Stimulated activated CD8-positive, alpha-beta memory T cell treated with anti-CD3 and anti-CD28 coated beads, Interleukin-12 subunit alpha, Interleukin-12 subunit beta, amount 100 ng/mL, for 24 hours (primary cell): Measurements from ENCODE around the gene C3orf33.

ENCODE experiments used
- DNase-seq: peaks from one replicate; pipeline ENCODE4 v3.0.0-alpha.2; 2020; ENCODE audit errors: extremely low read depth

Gene C3orf33

GRCh38 chr3:155785662-155786295, 20.3 kb downstream of the C3orf33 start:
- DNase-seq = no peak

GRCh38 chr3:155782390-155782953, 23.6 kb downstream of the C3orf33 start:
- DNase-seq = no peak

GRCh38 chr3:155780291-155780690, 25.8 kb downstream of the C3orf33 start:
- no peak for DNase-seq

GRCh38 chr3:155778462-155778861, 27.6 kb downstream of the C3orf33 start:
- no peak for DNase-seq

GRCh38 chr3:155772801-155773200, 33.3 kb downstream of the C3orf33 start:
- DNase-seq = no peak

- DNase-seq = no peak
These were observed 35.0 kb downstream of the C3orf33 start for GRCh38 chr3:155771126-155771525.

GRCh38 chr3:155766206-155766605, 39.9 kb downstream of the C3orf33 start:
- DNase-seq = no peak

- DNase-seq = no peak
These were observed 42.1 kb downstream of the C3orf33 start for GRCh38 chr3:155763870-155764463.

GRCh38 chr3:155760653-155761052, 45.4 kb downstream of the C3orf33 start:
- no peak for DNase-seq

- DNase-seq = no peak
These were observed 48.5 kb downstream of the C3orf33 start for GRCh38 chr3:155757577-155757976.

- no peak for DNase-seq
These were observed 52.9 kb downstream of the C3orf33 start for GRCh38 chr3:155753038-155753639.

GRCh38 chr3:155748611-155749365, 57.3 kb downstream of the C3orf33 start:
- DNase-seq = no peak

GRCh38 chr3:155747946-155748290, 58.2 kb downstream of the C3orf33 start:
- DNase-seq = no peak

GRCh38 chr3:155747286-155747945, 58.7 kb downstream of the C3orf33 start:
- no peak for DNase-seq

GRCh38 chr3:155746703-155747102, 59.4 kb downstream of the C3orf33 start:
- DNase-seq = no peak

- DNase-seq = no peak
These were observed 60.1 kb downstream of the C3orf33 start for GRCh38 chr3:155745795-155746550.

GRCh38 chr3:155744626-155745324, 61.3 kb downstream of the C3orf33 start, which contains the start of gene PLCH1:
TSS of gene PLCH1 (minus strand) at chr3:155745071. CDS start at chr3:155704224, 40,847 bp downstream.
- DNase-seq = no peak

- no peak for DNase-seq
These were observed 62.0 kb downstream of the C3orf33 start for GRCh38 chr3:155744010-155744625.

- no peak for DNase-seq
These were observed 62.5 kb downstream of the C3orf33 start for GRCh38 chr3:155743606-155744005.
